Stimulated activated CD4-positive, alpha-beta T cell treated with anti-CD3 and anti-CD28 coated beads, Interleukin-2, amount 100 ng/mL, for 4 hours (primary cell): Measurements from ENCODE around the gene DIPK1B.

Experiments
- DNase-seq: peaks from one replicate; pipeline ENCODE4 v3.0.0-alpha.2; 2020; ENCODE audit warnings: low read depth

Gene DIPK1B

DNA sequence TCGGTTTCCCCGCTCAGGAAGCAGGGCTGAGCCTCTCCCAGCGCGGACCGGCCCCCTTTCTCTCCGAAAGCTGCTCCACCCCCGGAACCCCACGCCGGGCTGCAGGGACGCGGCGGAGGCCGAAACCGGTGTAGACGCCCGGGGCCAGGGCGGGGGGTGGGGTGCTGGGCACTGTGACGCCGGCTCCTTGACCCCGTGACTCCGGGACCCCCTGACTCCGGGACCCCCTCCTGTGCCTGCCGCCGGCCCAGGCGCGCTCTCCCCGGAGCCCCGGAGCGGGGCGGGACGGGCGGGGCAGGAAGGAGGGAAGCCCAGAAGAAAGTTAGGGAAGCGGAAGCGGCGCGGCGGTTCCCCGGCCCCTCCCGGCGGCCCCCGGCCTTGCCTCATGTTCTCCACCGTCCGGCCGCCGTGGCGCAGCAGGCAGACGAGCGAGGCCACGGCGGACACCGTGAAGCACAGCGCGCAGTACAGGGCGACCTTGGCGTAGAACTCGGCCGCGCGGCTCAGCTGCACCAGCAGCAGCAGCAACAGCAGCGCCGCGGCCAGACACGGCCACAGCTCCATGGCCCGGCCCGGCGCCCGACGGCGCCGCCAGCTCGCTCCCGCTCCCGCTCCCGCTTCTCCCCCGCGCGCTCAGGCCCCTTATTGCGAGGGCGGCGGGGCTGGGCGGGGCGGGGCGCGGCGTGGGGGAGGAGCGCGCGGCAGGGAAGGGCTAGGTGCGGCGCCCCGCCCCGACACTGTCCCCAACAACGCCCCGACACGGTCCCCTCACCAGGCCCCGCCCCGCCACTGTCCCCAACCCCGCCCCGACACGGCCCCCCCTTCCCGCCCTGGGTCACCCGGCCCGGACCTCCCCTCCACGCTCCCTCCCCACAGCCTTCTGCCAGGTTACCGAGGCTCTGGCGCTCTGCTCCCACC is 25.3 kb upstream of the DIPK1B start, which contains the start of gene AGPAT2:
AGPAT2 (minus strand) TSS at position 664 of the 918 bp plus-strand sequence; CDS start at position 564, 100 bp downstream.
- peak; percentile 47 for DNase-seq

DNA sequence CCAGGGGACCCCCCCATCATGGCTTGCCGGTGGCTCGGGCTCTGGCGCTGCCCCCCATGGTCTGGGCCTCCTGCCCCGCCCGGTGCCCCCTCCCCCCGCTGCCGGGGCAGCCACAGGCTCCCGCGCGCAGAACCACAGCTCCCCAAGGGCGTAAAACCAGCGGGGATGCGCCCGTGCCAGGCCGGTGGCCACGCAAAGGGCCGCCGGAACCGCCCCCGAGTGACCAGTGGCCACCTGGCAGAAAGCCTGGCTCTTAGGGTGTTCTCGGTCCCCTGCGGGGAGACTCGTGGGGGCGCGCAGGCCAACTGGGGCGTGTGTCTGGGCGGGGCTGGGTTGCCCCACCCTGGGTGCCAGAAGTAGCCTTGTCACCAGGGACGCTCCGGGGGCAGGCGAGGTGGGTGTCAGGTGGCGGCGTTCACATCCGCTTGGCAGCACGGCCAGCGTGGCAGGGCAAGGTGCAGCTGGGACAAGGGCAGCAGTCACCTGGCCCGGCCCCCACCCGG is 24.6 kb upstream of the DIPK1B start:
- DNase-seq: no peak

DNA sequence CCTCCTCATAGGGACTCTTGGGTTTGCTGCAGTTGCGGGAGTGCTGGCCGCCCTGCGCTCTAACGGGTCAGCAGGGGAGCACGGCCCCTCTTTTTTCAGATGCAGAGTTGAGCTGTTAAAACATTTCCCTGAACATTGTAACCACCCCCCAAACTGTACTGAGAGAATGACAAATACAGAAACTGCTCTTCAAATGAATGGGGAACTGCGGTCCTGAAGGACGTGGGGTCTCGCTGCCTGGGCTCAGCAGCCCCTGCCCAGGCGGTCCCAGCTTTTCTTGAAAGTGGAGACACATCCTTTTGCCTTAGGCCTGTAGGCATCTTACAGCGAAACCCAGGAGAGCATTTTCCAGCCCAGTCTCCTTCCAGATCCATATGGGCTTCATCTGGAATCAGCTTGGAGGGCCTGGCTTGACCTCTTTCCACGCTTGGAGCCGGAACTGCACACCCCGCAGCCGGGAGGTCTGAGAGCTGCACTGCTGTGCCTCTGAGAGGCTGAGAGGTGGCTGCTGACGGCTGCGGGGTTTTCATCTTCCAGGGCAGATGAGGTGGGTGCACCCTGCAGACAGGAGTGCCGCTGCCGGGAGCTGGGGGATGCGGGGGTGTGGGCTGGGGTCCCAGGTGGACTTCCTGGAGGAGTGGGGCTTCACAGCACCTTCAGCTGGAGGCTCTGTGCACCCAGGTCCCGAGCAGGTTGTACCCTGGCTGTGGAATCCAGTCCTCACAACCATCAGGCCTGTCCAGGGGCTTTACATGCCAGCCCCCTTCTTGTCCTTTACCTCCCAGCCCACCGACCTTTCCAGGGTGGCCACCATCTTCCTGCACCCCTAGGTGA is 23.9 kb upstream of the DIPK1B start:
- no peak for DNase-seq

DNA sequence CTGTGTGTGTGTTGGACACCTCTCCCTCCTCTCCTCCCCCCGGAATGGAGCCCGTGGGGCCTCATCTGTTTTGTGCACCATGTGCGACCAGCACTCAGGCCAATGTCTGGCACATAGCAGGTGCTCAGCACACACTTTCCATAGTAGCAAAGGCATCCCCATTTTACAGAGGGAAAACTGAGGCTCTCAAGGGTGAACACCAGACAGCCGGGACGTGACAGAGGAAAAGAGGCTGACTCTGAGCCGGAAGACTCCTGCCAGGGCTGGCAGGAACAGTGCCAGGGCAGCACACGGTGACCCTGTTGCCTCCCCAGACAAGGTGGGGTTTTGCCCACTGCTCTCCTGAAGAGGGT is 23.3 kb upstream of the DIPK1B start:
- no peak for DNase-seq

DNA sequence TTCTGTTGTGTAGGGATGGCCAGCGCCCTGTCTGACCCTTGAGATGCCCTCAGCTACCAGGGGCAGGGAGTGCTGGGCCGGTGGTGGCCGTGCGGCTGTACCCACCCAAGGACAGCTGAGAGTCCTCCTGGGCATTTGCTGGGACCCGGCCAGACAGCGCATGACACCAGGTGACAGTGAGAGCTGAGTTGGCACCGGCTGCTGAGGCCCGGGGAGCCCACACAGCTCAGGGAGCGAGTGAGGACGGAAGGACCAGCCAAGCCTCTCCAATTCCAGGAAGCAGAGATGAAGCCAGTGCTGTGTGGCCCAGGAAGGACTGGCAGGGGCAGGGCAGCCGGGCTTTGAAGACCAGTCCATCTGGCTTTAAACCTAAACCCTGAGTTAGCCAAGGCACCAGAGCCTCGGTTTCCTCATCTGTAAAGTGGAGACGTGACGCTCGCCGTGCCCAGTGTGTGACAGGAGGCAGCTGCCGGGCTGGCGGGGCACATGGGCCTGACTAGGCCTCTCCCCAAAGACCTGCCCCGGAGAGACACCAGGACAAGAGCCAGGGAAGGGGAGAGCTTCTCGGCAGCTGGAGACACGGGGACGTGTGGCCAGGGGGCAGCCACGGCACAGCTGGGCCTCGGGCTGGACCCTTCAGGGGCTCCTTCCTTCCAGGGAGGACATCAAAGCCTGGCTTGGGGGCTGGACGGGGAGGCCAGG is 22.1 kb upstream of the DIPK1B start:
- DNase-seq: no peak

DNA sequence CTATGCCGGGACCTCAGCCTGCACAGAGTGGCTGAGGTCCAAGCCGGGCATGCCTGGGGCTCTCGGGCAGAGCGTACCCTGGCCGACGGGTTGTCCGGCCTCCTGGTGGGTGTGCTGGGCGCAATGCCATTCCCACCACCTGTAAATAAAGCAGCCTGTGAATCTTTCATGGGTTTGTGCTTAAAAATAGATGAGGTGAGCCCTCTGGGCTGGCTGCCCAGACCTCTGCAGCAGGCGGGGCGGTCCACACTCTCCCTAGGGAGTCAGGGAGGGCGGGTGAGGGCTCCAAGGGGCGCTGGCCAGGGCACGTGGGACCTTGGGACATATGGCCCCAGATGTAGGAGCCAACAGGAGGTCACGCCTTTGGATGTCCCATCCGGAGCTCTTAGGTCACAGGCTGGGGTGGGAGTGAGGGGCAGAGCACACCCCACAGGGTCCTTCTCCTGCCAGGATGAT is 21.5 kb upstream of the DIPK1B start:
- DNase-seq: no peak

DNA sequence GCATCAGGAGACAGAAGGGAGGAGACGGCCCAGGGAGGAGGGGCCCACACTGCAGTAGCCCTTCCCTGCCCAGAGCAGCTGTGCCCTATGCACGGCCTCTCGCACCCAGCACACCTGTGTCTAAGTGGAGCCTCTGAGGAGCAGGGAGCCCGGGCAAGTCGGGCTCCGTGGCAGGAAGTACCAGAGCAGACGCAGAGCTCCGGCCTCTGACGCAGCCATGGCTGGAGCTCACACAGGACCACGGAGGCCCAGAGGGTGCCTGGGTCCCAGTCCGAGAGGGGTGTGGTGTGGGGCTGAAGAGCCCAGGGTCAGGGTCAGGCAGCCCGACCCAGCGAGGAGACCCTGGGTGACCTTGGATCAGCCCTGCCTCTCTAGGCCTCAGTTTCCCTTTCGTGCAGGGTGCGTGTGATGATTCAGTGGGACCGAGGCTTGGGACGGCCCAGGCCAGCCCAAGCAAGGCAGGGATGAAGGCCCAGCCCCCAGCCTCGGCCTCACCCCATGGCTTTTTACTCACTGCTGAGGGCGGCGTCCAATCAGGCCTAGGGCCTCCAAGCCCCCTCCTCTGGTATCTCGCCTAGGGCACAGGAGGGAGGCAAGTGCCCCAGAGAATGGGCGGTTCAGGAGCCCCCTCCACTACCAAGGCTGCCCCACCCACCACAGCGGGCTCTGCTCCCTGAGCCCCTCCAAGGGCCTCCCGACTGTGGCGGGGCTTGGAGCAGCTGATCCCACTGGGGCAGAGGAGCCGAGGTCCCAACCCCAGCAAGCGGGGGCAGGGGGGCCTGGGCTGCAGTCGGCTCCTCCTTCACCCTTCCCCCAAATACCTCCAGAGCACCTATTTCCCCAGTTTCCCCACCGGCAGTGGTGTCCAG is 20.8 kb upstream of the DIPK1B start:
- no peak for DNase-seq

DNA sequence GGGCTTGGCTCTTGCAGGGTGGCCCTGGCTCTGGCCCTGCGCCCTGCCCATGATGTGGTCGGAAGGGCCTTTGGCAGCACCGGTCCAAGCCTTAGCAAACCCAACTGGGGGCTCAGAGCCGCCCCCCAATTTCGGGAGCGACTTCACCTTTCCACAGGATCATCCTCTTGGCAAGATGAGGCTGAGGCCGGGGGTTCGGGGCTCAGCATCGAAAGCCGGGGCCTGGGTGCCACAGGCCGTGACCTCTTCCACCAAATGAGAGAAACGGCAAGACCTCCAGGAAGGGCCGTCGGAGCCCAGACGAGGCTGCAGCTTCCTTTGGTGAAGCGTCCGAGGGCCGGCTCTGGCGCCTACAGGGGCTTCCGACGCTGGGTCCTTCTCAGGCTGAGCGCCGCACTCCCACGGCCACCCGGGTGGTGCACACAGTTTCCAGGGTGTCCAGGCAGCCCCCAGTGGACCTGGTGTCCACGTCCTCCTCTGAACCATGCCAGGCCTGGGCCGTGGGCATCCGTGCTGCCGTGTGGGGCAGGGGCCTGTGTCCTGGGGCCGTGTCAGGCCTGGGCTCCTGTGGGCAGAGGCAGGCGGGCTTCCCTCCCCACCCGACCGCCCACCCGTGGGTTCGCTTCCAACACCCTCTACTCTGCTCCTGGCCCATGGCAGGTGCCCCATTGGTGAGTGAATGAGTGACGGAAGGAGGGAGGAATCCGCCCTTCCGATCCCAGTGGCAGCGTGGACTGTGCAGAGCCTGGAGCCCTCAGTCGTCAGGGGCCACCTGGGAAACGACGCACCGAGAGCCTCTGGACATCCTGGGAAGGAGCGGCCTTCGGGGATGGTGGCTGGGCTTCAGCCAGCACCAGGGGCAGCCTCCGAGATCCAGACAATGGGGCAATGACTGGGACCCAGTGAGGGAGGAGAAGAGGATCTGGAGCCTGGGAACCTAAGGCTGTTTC is 19.9 kb upstream of the DIPK1B start:
- DNase-seq: no peak

DNA sequence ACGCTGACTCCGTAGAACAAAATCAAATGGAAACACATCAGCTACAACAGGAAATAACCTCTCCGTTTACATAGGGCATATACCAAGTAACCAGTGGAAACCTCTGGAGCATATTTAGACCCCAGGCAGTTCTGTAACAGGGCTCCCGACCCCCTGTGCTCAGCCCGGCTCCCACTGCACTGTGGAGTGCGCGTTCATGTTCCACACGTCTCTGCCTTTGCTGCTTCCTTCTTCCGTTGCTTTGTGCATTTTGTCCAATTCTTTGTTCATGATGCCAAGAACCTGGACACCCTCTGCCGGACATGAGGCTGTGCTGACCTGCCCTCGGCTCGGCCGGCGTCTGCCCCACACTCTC is 19.3 kb upstream of the DIPK1B start:
- DNase-seq: no peak

DNA sequence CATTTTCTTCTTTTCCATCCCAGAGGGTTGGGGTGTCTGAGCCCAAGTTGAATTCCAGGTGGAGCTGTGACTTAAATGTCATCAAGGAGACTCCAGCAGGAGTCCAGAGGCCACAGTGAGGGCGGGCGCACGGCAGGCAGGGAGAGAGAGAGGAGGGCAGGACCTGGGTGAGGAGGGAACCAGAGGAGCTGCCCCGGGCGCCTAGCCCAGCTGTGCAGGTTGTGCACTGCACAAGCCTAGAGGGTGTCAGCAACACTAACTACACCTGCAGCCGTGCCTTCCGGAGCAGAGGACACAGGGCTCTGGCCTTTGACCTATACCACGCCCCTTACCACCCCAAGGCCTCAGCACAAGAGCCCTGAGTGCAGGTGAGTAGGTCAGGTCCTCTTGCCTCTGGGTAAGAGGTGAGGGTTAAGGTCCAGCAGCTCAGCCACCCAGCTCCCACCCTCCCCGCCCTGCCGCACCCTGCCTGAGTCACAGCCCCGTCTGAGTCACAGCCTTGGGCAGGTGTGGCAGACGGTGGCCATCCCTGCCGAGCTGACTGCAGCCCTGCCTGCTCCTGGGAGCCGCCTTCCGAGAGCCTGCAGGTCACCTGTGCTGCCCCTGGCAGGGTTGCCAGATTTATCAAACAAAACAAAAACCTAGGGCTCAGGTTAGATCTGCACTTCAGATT is 18.7 kb upstream of the DIPK1B start:
- DNase-seq: no peak

DNA sequence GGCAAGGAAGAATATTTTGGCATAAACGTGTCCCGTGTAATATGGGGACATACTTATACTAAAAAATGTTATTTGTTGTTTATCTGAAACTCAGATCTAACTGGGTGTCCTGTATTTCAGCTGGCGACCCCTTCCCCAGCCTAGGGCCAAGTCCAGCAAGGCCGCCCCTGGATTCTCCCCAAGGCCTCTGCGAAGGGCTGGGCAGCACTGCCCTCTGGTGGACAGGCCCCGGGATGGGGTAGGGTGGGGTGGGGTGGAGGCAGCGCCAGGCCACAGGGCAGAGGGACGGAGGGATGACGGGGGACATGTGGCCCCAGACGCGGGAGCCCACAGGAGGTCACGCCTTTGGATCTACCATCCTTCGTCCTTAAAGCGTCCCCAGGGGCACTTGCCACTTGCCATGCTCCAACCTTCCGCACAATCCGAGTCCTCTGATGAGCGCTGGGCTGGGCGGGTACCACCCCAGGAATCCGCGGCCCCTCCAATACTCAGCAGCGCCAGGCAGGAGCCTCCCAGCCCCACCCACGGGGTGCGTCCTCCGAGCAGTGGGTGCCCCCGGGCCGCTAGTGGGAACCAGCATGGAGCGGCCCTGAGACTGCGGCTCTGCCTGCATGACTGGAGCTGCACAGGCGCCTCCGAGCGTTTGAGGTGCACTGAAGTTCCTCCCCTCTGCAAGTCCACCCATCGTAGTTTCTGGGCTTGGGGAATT is 18.1 kb upstream of the DIPK1B start:
- DNase-seq: no peak

DNA sequence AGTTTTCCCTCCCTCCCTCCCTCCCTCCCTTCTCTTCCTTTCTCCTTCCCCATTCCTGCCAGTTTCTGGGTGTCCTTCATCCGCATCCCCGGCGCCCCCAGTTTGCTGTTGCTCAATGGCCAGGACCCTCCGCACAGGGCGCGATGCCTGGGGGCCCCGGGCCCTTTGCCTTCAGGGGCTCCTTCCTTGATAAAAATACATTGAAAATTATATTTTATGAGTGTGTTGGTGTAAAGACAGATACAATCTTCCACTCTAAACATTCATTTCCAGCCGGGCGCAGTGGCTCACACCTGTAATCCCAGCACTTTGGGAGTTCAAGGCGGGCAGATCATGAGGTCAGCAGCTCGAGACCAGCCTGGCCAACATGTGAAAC is 17.5 kb upstream of the DIPK1B start:
- no peak for DNase-seq

DNA sequence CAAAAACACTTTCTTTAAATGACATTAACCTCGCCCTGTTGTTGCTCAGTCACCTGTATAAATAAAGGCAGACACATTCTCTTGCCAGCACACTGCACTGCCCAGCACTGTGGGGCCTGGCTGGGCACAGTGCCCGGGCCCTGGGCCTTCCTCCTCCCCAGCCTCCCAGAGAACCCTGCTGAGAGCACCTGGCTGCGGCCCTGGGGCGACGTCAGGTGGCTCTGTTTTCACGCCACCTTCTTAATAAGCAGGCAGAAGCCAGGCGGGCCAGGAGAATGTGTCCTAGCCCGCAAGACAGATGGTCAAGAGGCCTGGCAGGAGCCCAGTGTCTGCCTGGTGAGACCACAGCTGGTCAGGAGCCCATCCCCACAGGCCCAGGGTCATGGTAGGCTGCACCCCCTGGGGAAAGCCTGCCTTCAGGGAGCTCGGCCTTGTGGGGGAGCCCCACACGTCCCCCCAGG is 16.9 kb upstream of the DIPK1B start:
- no peak for DNase-seq

DNA sequence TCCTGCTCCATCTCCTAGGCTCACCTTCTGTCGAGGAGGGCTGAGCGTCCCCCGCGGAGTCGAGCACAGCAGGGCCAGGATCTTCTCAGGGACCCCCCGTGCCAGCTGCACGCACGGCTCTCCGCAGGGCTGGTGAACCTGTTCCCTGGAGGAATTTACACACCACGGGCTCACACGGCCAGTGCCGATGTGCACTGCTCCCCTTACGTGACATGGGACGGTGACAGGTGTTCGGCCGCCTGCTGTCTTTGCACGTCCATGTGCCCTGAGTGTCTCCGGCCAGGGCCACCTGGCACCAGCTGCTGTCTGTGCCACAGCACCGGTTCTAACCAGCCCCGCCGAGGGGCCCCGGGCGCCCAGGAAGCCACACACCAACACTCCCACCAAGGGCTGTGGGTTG is 16.4 kb upstream of the DIPK1B start:
- no peak for DNase-seq

DNA sequence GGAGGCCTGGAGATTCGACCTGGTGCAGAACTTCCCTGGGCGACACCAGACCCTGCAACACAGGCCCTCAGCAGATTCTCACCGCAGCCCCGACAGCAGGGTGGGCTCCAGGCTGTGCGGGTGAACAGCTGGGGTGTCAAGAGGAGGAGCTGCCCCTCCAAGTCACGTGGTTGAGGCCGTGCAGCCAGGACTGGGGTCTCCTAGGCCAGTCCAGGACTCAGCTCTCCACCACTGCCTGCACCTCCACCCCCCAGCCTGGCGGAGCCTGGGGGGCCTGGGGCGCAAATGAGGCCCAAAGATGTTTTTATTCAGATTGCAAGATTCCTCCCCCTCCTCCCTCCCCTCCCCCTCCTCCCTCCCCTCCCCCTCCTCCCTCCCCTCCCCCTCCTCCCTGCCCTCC is 15.9 kb upstream of the DIPK1B start:
- no peak for DNase-seq

DNA sequence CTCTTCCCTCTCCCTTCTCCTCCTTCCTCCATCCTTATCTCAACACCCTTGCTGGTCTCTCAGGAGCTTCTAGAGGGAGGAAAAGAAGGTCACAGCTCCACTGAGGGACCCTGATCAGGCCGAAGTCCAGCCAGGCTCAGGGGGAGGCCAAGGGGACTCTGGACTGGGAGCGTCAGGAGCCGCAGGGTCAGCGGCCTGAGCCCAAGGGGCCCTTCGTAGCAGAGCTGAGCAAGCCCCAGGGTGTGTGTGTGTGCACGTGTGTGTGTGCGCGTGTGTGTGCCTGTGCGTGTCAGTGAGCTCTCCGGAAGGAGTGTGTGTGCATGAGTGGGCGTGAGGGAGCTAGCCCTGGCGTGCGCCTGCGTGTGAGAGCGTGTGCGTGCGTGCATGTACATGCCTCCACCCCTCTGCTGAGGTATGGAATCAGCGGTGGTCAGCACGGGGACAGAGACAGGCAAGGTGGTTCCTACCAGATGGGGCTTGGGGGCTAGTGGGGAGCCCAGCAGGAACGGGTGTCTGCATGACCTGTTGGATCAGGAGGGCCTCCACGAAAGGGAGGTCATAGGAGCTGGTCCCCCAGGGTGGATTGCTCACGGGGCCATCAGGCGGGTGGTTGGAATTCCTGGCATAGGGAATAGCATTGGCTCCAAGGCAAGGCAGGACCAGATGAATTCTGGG is 15.1 kb upstream of the DIPK1B start:
- no peak for DNase-seq

DNA sequence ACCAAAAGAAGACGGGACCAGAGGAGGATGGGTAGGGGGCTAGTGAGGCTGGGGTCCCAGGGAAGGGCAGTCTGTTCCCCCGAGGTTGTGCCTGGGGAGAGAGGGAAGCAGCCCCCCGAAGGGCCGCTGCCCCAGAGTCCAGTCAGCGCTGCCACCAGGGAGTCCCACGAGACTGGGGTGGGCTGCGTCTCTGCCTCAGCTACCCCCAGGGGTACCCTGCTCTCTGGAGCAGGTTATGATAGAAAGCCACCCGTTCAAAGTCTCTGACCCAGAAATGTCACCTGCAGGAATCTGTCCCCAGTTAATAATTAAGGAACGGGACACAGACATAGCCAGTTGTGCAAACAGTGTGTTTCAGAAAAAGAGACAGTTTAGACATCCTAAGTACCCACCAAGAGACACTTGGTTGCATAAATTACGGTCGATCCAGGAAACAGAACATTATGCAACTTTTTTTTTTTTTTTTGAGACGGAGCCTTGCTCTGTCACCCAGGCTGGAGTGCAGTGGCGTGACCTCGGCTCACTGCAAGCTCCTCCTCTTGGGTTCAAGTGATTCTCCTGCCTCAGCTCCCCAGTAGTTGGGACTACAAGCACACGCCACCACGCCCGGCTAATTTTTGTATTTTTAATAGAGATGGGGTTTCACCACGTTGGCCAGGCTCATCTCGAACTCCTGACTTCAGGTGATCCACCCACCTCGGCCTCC is 14.4 kb upstream of the DIPK1B start:
- no peak for DNase-seq
